DND-41 (cell line): Measurements from ENCODE around the gene LSG1.

Experiments
- ATAC-seq: fragments of 200-7000 bp; cut with Tn5 transposase; 3 replicates; pipeline ENCODE4 v1.9.1; 2021; ENCODE audit warnings: low read depth; ENCODE audit not compliant: insufficient read depth
- DNase-seq: peaks from one replicate; pipeline ENCODE4 v3.0.0-alpha.2; 2020
- H2AFZ ChIP-seq: 2 replicates; pipeline ENCODE4 v1.6.0; 2012; ENCODE audit warnings: low read depth, low read length
- H3K27ac ChIP-seq: 2 replicates; pipeline ENCODE4 v1.5.1; 2012; ENCODE audit warnings: low read length, inconsistent platforms
- H3K27me3 ChIP-seq: fragments of 200-600 bp; sonication (generic); 2 replicates; pipeline ENCODE4 v1.6.0; 2012; ENCODE audit warnings: low read length, mild to moderate bottlenecking, inconsistent platforms; ENCODE audit not compliant: insufficient read depth, poor library complexity
- H3K36me3 ChIP-seq: 2 replicates; pipeline ENCODE4 v1.5.1; 2012; ENCODE audit warnings: low read length, inconsistent platforms; ENCODE audit not compliant: insufficient read depth
- H3K4me1 ChIP-seq: 2 replicates; pipeline ENCODE4 v1.5.1; 2012; ENCODE audit warnings: mild to moderate bottlenecking, low read length; ENCODE audit not compliant: insufficient read depth
- H3K4me2 ChIP-seq: 2 replicates; pipeline ENCODE4 v1.6.0; 2012; ENCODE audit warnings: mild to moderate bottlenecking, moderate library complexity, low read length, inconsistent platforms; ENCODE audit not compliant: insufficient read depth
- H3K4me3 ChIP-seq, 2 experiments: fragments of 200-600 bp in 1 of 2; shearing (Covaris generic) in 1 of 2; 2 replicates each; pipeline ENCODE4 v1.5.1; 2012 to 2016; ENCODE audit warnings: inconsistent platforms in 2 of 2, low read length in 2 of 2, mild to moderate bottlenecking in 2 of 2, low read depth in 1 of 2, moderate library complexity in 1 of 2
- H3K79me2 ChIP-seq: 2 replicates; pipeline ENCODE4 v1.6.0; 2012; ENCODE audit warnings: low read length, inconsistent platforms; ENCODE audit not compliant: insufficient read depth
- H3K9ac ChIP-seq: 2 replicates; pipeline ENCODE4 v1.6.0; 2012; ENCODE audit warnings: low read depth, mild to moderate bottlenecking, inconsistent platforms, low read length, moderate library complexity
- H3K9me3 ChIP-seq: 2 replicates; pipeline ENCODE4 v1.5.1; 2012; ENCODE audit warnings: low read length, moderate library complexity, mild to moderate bottlenecking, inconsistent platforms; ENCODE audit not compliant: insufficient read depth, severe bottlenecking
- H4K20me1 ChIP-seq: 2 replicates; pipeline ENCODE4 v1.6.0; 2012; ENCODE audit warnings: low read length; ENCODE audit not compliant: insufficient read depth
- EZH2 ChIP-seq: IDR thresholded peaks from 3 replicates; pipeline ENCODE4 v1.6.1; 2012; ENCODE audit warnings: borderline replicate concordance, low read depth, mild to moderate bottlenecking, moderate library complexity, low read length, inconsistent platforms; ENCODE audit not compliant: severe bottlenecking
- TF ChIP-seq, protein P1 (sequence below): IDR thresholded peaks from 2 replicates; pipeline ENCODE4 v1.5.1; 2012; ENCODE audit warnings: borderline replicate concordance, low read length, moderate library complexity, mild to moderate bottlenecking; ENCODE audit not compliant: poor library complexity, severe bottlenecking; ENCODE audit errors: extremely low read depth

LSG1 gene

DNA sequence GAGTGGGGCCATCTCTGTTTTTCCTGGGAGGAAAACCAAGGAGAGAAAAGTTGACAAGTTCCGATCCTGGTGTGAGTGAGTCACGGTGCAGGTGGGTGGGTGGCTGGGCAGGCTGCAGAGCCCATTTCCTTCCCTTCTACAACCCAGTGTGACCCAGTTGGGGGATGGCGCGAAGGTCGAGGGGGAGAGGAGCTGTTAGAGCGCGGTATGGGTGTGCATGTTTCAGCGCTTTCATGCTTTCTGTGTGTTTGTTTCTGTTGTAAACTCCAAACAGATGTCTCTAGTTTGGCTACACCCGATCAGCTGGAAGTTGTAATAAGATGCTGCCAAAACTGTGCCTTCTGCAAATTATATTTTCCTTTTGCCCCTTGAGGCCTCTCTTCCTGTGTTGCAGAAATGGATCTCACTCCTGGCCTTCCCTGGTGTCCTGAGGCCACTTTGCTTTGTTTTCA lies 17.5 kb upstream of the LSG1 start:
- Histone ChIP-seq H3K36me3 (no peaks in the 10 kb centered on the region), H3K9ac (no peak overlapping the region), H3K79me2 (no peaks in the 10 kb centered on the region), H3K4me1 (peaks cover 5% of the 10 kb centered on the region), H4K20me1 (no peaks in the 10 kb centered on the region), H3K27me3 (no peaks in the 10 kb centered on the region), H2AFZ (no peak overlapping the region), H3K4me2 (no peak overlapping the region), H3K4me3 (no peak overlapping the region), H3K9me3 (no peaks in the 10 kb centered on the region), H3K27ac (no peak overlapping the region)
- DNase-seq (peak; percentile 18), ATAC-seq (peak; percentile 69)
- no peak for TF ChIP-seq EZH2
- TF ChIP-seq, protein P1, sequence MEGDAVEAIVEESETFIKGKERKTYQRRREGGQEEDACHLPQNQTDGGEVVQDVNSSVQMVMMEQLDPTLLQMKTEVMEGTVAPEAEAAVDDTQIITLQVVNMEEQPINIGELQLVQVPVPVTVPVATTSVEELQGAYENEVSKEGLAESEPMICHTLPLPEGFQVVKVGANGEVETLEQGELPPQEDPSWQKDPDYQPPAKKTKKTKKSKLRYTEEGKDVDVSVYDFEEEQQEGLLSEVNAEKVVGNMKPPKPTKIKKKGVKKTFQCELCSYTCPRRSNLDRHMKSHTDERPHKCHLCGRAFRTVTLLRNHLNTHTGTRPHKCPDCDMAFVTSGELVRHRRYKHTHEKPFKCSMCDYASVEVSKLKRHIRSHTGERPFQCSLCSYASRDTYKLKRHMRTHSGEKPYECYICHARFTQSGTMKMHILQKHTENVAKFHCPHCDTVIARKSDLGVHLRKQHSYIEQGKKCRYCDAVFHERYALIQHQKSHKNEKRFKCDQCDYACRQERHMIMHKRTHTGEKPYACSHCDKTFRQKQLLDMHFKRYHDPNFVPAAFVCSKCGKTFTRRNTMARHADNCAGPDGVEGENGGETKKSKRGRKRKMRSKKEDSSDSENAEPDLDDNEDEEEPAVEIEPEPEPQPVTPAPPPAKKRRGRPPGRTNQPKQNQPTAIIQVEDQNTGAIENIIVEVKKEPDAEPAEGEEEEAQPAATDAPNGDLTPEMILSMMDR = no peak

DNA sequence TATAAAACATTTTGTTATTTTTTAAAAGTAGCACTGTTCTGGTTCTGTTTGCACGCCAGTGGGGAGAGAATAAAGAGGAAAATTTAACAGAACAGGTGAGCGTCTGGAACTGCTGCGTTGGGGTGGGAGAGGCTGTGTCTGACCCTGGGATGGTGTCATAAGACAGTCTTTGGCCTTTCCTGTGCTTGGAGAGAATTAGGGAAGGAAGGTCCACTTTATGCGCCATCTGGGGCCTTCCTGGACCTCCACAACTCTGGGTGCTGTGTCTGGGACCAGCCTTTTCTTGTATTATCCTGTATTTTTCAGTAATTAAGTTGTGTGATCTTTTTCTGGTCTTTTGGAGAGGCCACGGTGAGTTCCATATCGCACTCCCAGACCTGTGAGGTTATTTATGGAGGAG lies 17.0 kb upstream of the LSG1 start:
- peaks cover 5% of the 10 kb centered on the region for H3K4me1 ChIP-seq

DNA sequence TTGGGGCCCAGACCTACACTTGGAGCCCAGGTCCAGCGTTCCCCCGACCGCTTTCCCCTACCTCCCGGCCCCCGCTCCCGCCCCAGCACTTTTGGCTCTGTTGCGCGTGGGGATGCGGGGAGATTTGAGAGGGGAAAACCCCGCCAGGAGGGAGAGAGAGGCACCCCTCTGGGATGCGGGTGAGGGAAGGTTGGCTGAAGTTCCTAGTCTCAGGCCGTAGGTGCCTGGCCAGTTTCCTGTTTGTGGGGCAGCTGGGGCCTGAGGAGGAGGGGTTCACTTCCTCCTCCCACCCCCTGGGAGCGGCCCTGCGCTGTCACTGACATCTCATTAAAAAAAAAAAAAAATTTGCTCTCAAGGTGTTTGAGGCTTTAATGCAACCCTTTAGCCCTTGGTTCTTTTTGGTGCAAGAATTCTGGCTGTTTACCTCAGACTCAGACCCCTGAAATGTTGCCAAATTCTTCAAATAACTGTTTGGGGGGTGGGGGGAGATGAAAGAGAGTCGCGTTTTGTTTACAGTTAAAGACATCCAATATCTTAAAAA lies 16.3 kb upstream of the LSG1 start:
- Histone ChIP-seq H3K9ac (no peak overlapping the region), H3K36me3 (no peaks in the 10 kb centered on the region), H3K4me1 (peaks cover 5% of the 10 kb centered on the region), H3K27ac (no peak overlapping the region), H4K20me1 (no peaks in the 10 kb centered on the region), H3K79me2 (no peaks in the 10 kb centered on the region), H3K27me3 (no peaks in the 10 kb centered on the region), H2AFZ (no peak overlapping the region), H3K4me3 (no peak overlapping the region), H3K9me3 (no peaks in the 10 kb centered on the region), H3K4me2 (no peak overlapping the region)
- TF ChIP-seq EZH2 = no peak
- TF ChIP-seq, protein P1 = no peak
- DNase-seq = no peak
- no peak for ATAC-seq

More for the DNA sequence above, 17.0 kb upstream of the LSG1 start:
- no peak overlapping the region for H3K9ac ChIP-seq
- H3K4me3 ChIP-seq = no peak overlapping the region
- DNase-seq (no peak), ATAC-seq (no peak)
- H3K36me3 ChIP-seq = no peaks in the 10 kb centered on the region
- TF ChIP-seq, protein P1 = no peak
- TF ChIP-seq EZH2 = no peak
- H2AFZ ChIP-seq = no peak overlapping the region
- no peaks in the 10 kb centered on the region for H3K27me3 ChIP-seq
- H3K27ac ChIP-seq = no peak overlapping the region
- H3K79me2 ChIP-seq = no peaks in the 10 kb centered on the region
- no peaks in the 10 kb centered on the region for H4K20me1 ChIP-seq
- H3K4me2 ChIP-seq = no peak overlapping the region
- no peaks in the 10 kb centered on the region for H3K9me3 ChIP-seq

DNA sequence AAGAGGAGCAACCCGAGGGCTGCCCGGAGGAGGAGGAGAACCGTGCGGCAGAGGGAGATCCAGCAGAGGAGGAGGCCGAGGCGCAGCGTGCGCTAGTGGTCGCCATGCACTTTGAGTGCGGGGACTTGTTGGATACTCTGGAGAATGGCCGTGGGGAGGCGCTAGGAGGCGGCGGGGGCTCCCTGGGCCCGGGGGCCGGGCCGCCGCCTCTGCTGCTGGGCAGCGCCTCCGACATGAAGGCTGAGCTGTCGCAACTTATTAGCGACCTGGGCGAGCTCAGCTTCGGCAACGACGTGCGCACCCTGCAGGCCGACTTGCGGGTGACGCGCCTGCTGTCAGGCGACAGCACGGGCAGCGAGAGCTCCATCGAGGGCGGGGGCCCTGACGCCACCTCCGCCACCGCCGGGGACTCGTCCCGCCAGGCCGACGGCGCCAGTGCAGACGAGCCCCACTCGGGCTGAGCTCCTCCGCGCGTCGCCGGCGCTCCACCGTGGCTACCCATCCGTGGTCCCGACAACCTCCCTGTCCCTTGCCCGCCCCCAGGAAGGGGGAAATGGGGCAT lies 15.7 kb upstream of the LSG1 start:
- no peak overlapping the region for H3K9ac ChIP-seq
- no peaks in the 10 kb centered on the region for H3K36me3 ChIP-seq
- no peak overlapping the region for H3K27ac ChIP-seq
- no peaks in the 10 kb centered on the region for H3K79me2 ChIP-seq
- no peaks in the 10 kb centered on the region for H4K20me1 ChIP-seq
- no peak for DNase-seq
- H3K27me3 ChIP-seq = no peaks in the 10 kb centered on the region
- H3K4me3 ChIP-seq = no peak overlapping the region
- H3K4me1 ChIP-seq = peaks cover 7% of the 10 kb centered on the region
- H2AFZ ChIP-seq = no peak overlapping the region
- H3K4me2 ChIP-seq = no peak overlapping the region
- no peak for TF ChIP-seq EZH2
- TF ChIP-seq, protein P1 = no peak
- no peak for ATAC-seq
- H3K9me3 ChIP-seq = no peaks in the 10 kb centered on the region
